Endothelial cell of umbilical vein (primary cell): ENCODE data around the gene MAPK8IP3. TPM values are rescaled to one million over a fixed set of nuclear protein-coding genes. Genes with fewer than 3 reads are reported as not detected.

ENCODE experiments used
- BruUV-seq: library from RNA; stranded (reverse); fragments of 400-500 nt; replicated peaks from 2 replicates; lab custom pipeline; 2021; lab: Mats Ljungman, UMichigan
- CTCF ChIA-PET: fragments of 300-600, 350-600 bp; sonication (Branson Sonifier 250); formaldehyde crosslinking; loops from one replicate; lab custom pipeline; 2021; ENCODE audit warnings: antibody characterized with exemption, inconsistent platforms; lab: Charles Lee
- POLR2A ChIA-PET: fragments of 300-600, 350-600 bp; sonication (Branson Sonifier 250); formaldehyde crosslinking; loops from one replicate; lab custom pipeline; 2021; ENCODE audit warnings: antibody characterized with exemption, inconsistent platforms; lab: Charles Lee
- DNase-seq: peaks from one replicate; pipeline ENCODE4 v3.0.0-alpha.2; 2011; ENCODE audit warnings: low read depth, low spot score
- FAIRE-seq: peaks from 2 replicates; lab custom pipeline; 2011; peaks lifted over from hg19 to GRCh38; lab: Jason Lieb, UNC
- H2AFZ ChIP-seq: 2 replicates; pipeline ENCODE4 v1.6.0; 2012; ENCODE audit warnings: low read depth, low read length, control low read depth, inconsistent platforms
- H3K27ac ChIP-seq: 2 replicates; pipeline ENCODE4 v1.5.1; 2011; ENCODE audit warnings: low read depth, mild to moderate bottlenecking, control low read depth, low read length, moderate library complexity; ENCODE audit not compliant: insufficient read depth
- H3K27me3 ChIP-seq, 2 experiments: 2 replicates each; pipeline versions ENCODE4 v1.6.0 to v1.6.1; 2011; ENCODE audit warnings: low read length in 2 of 2, mixed read lengths in 1 of 2; ENCODE audit not compliant: control insufficient read depth in 2 of 2, insufficient read depth in 2 of 2
- H3K36me3 ChIP-seq, 2 experiments: 2 replicates in 1 of 2; 3 replicates in 1 of 2; pipeline ENCODE4 v1.5.1; 2011; ENCODE audit warnings: low read length in 2 of 2, mild to moderate bottlenecking in 1 of 2, moderate library complexity in 1 of 2; ENCODE audit not compliant: control insufficient read depth in 2 of 2, insufficient read depth in 2 of 2; ENCODE audit errors: extremely low read depth in 1 of 2
- H3K4me1 ChIP-seq: 3 replicates; pipeline ENCODE4 v1.5.1; 2011; ENCODE audit warnings: mild to moderate bottlenecking, low read length; ENCODE audit not compliant: control insufficient read depth, insufficient read depth; ENCODE audit errors: extremely low read depth
- H3K4me2 ChIP-seq: 2 replicates; pipeline ENCODE4 v1.6.1; 2011; ENCODE audit warnings: low read length, control low read depth, mixed read lengths; ENCODE audit not compliant: insufficient read depth
- H3K4me3 ChIP-seq, 3 experiments: fragments of 200-600 bp in 1 of 3; sonication (generic), shearing (Covaris generic) in 1 of 3; replicated peaks in 1 of 3; 2 replicates each; pipeline ENCODE4 v1.5.1; 2011 to 2016; ENCODE audit warnings: control low read depth in 3 of 3, low read length in 3 of 3, mild to moderate bottlenecking in 2 of 3, inconsistent platforms in 1 of 3, low read depth in 1 of 3, moderate library complexity in 1 of 3; ENCODE audit not compliant: insufficient read depth in 1 of 3
- H3K79me2 ChIP-seq: 2 replicates; pipeline ENCODE4 v1.6.0; 2012; ENCODE audit warnings: low read length, inconsistent platforms; ENCODE audit not compliant: control insufficient read depth, insufficient read depth
- H3K9ac ChIP-seq: replicated peaks from 2 replicates; pipeline ENCODE3; 2011; ENCODE audit warnings: low read length, control low read depth; ENCODE audit not compliant: insufficient read depth; ENCODE audit errors: extremely low read depth
- H3K9me1 ChIP-seq: replicated peaks from 3 replicates; pipeline ENCODE4 v1.6.0; 2011; ENCODE audit warnings: mild to moderate bottlenecking, low read length; ENCODE audit not compliant: control insufficient read depth, insufficient read depth; ENCODE audit errors: extremely low read depth
- H3K9me3 ChIP-seq: replicated peaks from 2 replicates; pipeline ENCODE4 v1.5.1; 2012; ENCODE audit warnings: low read length, inconsistent platforms; ENCODE audit not compliant: control insufficient read depth, insufficient read depth
- H4K20me1 ChIP-seq: replicated peaks from 2 replicates; pipeline ENCODE3; 2011; ENCODE audit warnings: mild to moderate bottlenecking, low read length; ENCODE audit not compliant: control insufficient read depth, insufficient read depth; ENCODE audit errors: extremely low read depth
- EZH2 ChIP-seq: IDR thresholded peaks from 2 replicates; pipeline ENCODE4 v1.6.1; 2012; ENCODE audit warnings: borderline replicate concordance, low read depth, mild to moderate bottlenecking, moderate library complexity, low read length, inconsistent platforms; ENCODE audit not compliant: severe bottlenecking
- FOS ChIP-seq: IDR thresholded peaks from 2 replicates; pipeline ENCODE4 v1.6.1; 2011; ENCODE audit warnings: mild to moderate bottlenecking, low read length, moderate library complexity, borderline replicate concordance; ENCODE audit not compliant: insufficient read depth
- GATA2 ChIP-seq: IDR thresholded peaks from 2 replicates; pipeline ENCODE4 v1.7.0; 2011; ENCODE audit warnings: low read depth, mild to moderate bottlenecking, moderate library complexity, mixed read lengths, low read length; ENCODE audit not compliant: insufficient read length, insufficient read depth
- JUN ChIP-seq: IDR thresholded peaks from 2 replicates; pipeline ENCODE4 v1.6.1; 2011; ENCODE audit warnings: borderline replicate concordance, low read depth; ENCODE audit not compliant: insufficient read length, insufficient read depth
- POLR2A ChIP-seq: IDR thresholded peaks from 2 replicates; pipeline ENCODE4 v1.6.1; 2012; ENCODE audit warnings: low read depth, mild to moderate bottlenecking, control low read depth, low read length
- POLR2AphosphoS5 ChIP-seq: IDR thresholded peaks from 2 replicates; pipeline ENCODE4 v1.6.1; 2012; ENCODE audit warnings: low read depth, mild to moderate bottlenecking, control low read depth, low read length, moderate library complexity; ENCODE audit not compliant: insufficient read depth
- dilution Hi-C: fragments of 300-500 bp; cut with MboI; formaldehyde crosslinking; loops from one replicate; pipeline ENCODE4 v1.15.0; 2019; ENCODE audit warnings: low sequenced_read_pairs; ENCODE audit not compliant: extremely low pct_ligation_motif_present
- intact Hi-C: fragments of 100-400 bp; cut with micrococcal nuclease; formaldehyde crosslinking; loops from one replicate; pipeline ENCODE4 v1.10.0; 2022
- polyA plus RNA-seq, 4 experiments: library from polyadenylated mRNA; depleted of rRNA in 3 of 4; stranded (reverse) in 3 of 4; unstranded in 1 of 4; fragments of >200 nt; gene quantifications; 2 replicates each; pipeline versions ENCODE4 v1.2.1 to v1.2.3, GENCODE V29; 2011 to 2012; ENCODE audit warnings: missing spikeins in 1 of 4
- total RNA-seq: library from RNA; stranded (reverse); gene quantifications from 2 replicates; pipeline ENCODE4 v1.2.3, GENCODE V29; 2021
- TF ChIP-seq, protein P1 (sequence below): IDR thresholded peaks from 2 replicates; pipeline ENCODE4 v1.6.1; 2011; ENCODE audit not compliant: insufficient read depth, insufficient read length

MAPK8IP3 gene
- total and polyA plus RNA-seq, 2 donors (not counting 3 experiments of a cell fraction or from before 2014, with no cell fraction given) = 40.7 to 92.2 TPM

DNA sequence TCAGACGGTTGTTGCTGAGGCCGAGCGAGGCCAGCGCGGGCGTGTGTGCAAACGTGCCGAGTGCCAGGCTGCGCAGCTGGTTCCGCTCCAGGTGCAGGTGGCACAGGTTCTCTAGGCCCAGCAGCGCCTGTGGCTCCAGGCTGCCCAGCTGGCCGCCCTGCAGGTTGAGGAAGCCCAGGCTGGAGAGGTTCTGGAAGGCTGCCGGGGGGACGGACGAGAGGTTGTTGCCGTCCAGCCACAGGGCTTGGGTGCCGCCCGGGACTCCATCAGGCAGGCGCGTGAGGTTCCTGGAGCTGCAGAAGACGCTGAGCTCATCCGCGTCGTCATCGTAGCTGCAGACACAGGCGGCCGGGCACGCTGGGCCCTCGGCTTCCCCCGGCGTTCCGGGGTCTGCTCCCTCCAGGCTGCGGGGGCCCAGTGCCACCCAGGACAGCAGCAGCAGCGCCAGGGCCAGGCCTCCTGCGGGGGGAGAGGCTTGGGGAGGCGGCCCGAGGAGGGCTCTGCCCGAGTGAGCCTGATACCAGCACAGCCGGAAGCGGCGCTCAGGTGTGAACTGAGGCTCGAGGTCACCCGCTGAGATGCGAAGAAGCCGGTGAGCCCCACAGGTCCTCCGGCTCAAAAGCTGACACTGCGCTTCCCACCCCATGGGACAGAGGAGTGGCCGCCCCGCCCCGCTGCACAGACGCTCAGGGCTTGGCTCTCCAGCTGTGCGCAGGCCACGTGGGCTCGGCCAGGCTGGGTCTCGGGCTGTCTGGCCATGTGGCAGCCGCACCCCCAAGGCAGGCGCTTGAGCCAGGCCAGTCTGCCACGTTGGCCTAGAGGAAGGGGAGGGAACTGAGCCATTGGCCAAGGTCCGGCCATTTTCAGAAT is 86.2 kb downstream of the MAPK8IP3 start:
- Histone ChIP-seq H3K27ac (no peak overlapping the region), H3K36me3 (peaks cover 0 to 14% of the 10 kb centered on the region in 2 experiments), H3K79me2 (no peaks in the 10 kb centered on the region), H3K27me3 (no peaks in the 10 kb centered on the region), H3K4me1 (no peaks in the 10 kb centered on the region), H2AFZ (no peak overlapping the region), H3K9me1 (no peaks in the 10 kb centered on the region), H3K4me2 (no peak overlapping the region), H3K9ac (no peak overlapping the region), H3K4me3 (no peak overlapping the region), H3K9me3 (no peaks in the 10 kb centered on the region), H4K20me1 (no peaks in the 10 kb centered on the region)
- DNase-seq (no peak), FAIRE-seq (no peak)
- CTCF ChIA-PET = interaction anchor here (1.0 kb wide), 1 partner anchor 32 kb away, joined by 3 read pairs; no protein-coding TSS in a partner anchor
- POLR2A ChIA-PET = no interaction called here
- intact Hi-C loops (no loop called here), dilution Hi-C loops (no loop called here)
- BruUV-seq = no TSS peak
- TF ChIP-seq EZH2 (no peak), FOS (no peak), POLR2A (no peak), JUN (no peak), GATA2 (no peak), POLR2AphosphoS5 (no peak)
- TF ChIP-seq, protein P1, sequence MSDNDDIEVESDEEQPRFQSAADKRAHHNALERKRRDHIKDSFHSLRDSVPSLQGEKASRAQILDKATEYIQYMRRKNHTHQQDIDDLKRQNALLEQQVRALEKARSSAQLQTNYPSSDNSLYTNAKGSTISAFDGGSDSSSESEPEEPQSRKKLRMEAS = no peak
